GM06990 (cell line): ENCODE data around the gene FHIT.

Experiments used
- DNase-seq: peaks from one replicate; pipeline ENCODE4 v3.0.0-alpha.2; 2011; ENCODE audit not compliant: insufficient read length; ENCODE audit errors: extremely low read depth
- H3K27me3 ChIP-seq: replicated peaks from 2 replicates; pipeline ENCODE4 v1.6.0; 2011; ENCODE audit warnings: low read length; ENCODE audit not compliant: control insufficient read depth, insufficient read depth
- H3K36me3 ChIP-seq: 2 replicates; pipeline ENCODE4 v1.5.1; 2011; ENCODE audit warnings: low read length; ENCODE audit not compliant: control insufficient read depth, insufficient read depth
- H3K4me3 ChIP-seq: replicated peaks from 2 replicates; pipeline ENCODE4 v1.5.1; 2011; ENCODE audit warnings: low read depth, mild to moderate bottlenecking, control low read depth, low read length
- TF ChIP-seq, protein P1 (sequence below): IDR thresholded peaks from 2 replicates; pipeline ENCODE4 v1.5.1; 2011; ENCODE audit warnings: low read length, control low read depth, mild to moderate bottlenecking, inconsistent platforms; ENCODE audit not compliant: insufficient read depth, poor library complexity, severe bottlenecking

Gene FHIT

GRCh38 chr3:60582288-60582687, 669.0 kb downstream of the FHIT start:
- TF ChIP-seq, protein P1, sequence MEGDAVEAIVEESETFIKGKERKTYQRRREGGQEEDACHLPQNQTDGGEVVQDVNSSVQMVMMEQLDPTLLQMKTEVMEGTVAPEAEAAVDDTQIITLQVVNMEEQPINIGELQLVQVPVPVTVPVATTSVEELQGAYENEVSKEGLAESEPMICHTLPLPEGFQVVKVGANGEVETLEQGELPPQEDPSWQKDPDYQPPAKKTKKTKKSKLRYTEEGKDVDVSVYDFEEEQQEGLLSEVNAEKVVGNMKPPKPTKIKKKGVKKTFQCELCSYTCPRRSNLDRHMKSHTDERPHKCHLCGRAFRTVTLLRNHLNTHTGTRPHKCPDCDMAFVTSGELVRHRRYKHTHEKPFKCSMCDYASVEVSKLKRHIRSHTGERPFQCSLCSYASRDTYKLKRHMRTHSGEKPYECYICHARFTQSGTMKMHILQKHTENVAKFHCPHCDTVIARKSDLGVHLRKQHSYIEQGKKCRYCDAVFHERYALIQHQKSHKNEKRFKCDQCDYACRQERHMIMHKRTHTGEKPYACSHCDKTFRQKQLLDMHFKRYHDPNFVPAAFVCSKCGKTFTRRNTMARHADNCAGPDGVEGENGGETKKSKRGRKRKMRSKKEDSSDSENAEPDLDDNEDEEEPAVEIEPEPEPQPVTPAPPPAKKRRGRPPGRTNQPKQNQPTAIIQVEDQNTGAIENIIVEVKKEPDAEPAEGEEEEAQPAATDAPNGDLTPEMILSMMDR, result no peak
- Histone ChIP-seq H3K4me3 (no peak overlapping the region), H3K27me3 (no peaks in the 10 kb centered on the region), H3K36me3 (no peaks in the 10 kb centered on the region)
- no peak for DNase-seq

- H3K4me3 ChIP-seq, result no peak overlapping the region
- no peaks in the 10 kb centered on the region for H3K36me3 ChIP-seq
- TF ChIP-seq, protein P1, result no peak
- no peaks in the 10 kb centered on the region for H3K27me3 ChIP-seq
- DNase-seq, result no peak
These were observed 670.4 kb downstream of the FHIT start for GRCh38 chr3:60580809-60581208.

DNA sequence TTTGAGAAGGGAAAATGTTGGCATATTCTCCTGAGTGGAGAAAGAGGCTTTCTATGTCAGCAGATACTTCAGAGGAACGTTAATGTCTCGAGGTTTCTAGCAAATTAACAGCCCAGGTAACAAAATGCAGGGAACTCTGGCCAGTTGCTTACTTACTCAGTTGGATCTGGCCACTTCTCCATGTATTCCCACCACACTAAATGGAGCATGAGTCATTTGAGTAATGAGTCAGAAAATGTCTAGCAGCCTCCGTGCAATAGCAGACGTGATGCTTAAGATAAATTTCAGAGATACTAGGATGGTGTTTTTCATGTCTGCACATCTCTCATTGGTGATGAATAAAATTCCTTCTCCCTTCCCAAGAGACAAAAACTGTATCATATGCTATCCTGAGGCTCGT, 671.5 kb downstream of the FHIT start:
- H3K36me3 ChIP-seq, result no peaks in the 10 kb centered on the region
- DNase-seq, result no peak
- H3K27me3 ChIP-seq, result no peaks in the 10 kb centered on the region
- H3K4me3 ChIP-seq, result no peak overlapping the region
- TF ChIP-seq, protein P1, result no peak

GRCh38 chr3:60578936-60579335, 672.3 kb downstream of the FHIT start:
- no peaks in the 10 kb centered on the region; the same call in 1 of the 2 replicates for H3K27me3 ChIP-seq
- H3K36me3 ChIP-seq, result no peaks in the 10 kb centered on the region
- DNase-seq, result no peak
- H3K4me3 ChIP-seq, result no peak overlapping the region
- TF ChIP-seq, protein P1, result no peak

- TF ChIP-seq, protein P1, result no peak
- Histone ChIP-seq H3K36me3 (no peaks in the 10 kb centered on the region), H3K27me3 (no peaks in the 10 kb centered on the region; the same call in 1 of the 2 replicates), H3K4me3 (no peak overlapping the region)
- no peak for DNase-seq
These were observed 673.7 kb downstream of the FHIT start for GRCh38 chr3:60577601-60578000.

DNA sequence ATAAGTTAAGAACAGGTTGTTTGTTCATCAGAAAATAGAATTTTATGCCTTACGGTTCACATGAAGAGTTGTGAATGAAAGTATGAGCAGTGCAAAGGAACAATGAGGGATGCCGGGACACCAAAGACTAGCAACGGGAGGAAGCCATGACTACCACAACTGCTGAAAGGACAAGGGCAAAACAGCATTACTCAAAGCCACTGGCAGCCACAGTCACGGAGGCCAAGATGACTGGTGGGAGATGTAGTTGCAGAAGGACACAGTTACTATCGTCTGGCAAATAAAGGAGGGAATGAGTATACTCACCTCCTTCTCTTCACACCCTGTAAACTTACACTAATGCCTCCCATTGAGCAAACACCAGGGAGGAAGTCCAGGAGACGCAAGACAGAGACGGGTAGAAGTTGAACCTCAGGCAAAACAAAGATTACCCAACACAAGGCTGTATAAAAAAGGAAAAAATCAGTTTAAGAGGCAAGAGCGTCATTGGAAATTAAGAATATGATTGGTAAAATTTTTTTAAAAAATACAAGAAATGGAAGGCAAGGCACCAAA, 675.5 kb downstream of the FHIT start:
- DNase-seq, result no peak
- Histone ChIP-seq H3K4me3 (no peak overlapping the region), H3K27me3 (no peaks in the 10 kb centered on the region; the same call in 1 of the 2 replicates), H3K36me3 (no peaks in the 10 kb centered on the region)
- TF ChIP-seq, protein P1, result no peak
